D341Med (cell line): Measurements from ENCODE around the gene SS18.

Source experiments
- DNase-seq: peaks from one replicate; pipeline ENCODE4 v3.0.0; 2012; ENCODE audit warnings: low spot score

Gene SS18

DNA sequence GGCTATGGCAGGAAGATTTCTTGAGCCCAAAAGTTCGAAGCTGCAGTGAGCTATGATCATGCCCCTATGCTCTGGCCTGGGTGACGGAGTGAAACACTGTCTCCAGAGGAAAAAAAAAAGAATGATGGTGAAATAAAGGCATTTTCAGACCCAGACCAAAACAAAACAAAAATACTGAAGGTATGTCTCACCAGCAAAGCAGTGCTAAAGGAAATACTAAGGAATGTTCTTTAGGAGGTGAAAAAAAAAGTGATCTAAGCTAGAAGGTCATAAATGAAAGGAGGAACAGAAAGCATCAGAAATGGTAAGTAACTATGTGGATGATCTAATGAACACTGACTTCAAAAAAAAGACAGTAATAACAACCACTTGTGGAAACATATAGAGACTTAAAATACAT, 18.7 kb downstream of the SS18 start:
- no peak for DNase-seq

DNA sequence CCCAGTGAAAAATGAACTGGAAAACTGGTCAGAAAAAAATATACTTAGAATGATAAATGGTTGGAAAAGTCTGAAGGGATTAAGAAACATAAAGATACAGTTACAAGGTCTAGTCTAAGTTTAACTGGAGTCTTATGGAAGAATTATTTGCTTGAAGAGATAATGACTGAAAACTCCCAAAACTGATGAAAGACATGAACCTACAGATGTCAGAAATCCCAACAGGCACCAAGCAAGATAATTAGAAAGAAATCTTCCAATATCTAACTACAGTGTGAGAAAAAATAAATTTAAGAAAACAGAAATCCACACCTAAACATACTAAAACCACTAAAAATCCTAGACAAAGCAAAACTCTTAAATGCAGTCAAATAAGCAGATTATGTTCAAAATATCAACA, 19.4 kb downstream of the SS18 start:
- DNase-seq: no peak

DNA sequence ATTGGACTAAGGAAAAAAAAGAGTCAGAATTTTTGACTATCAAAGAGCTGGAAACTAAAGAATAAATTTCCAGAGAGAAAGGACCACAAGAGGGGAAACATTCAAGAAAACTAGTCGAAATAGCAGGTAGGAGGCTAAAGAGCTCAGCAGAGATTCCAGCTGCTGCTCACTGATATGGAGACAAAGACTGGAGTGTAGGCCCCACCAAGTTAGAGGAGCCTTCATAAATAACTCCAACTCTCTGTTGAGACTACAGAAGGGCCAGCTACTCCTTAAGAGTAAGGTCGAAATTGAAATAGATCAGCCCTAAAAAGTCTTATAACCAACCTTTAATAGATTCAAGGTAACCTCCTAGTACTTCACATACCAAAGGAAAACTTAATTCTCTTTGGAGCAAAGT, 31.1 kb downstream of the SS18 start:
- DNase-seq: no peak

DNA sequence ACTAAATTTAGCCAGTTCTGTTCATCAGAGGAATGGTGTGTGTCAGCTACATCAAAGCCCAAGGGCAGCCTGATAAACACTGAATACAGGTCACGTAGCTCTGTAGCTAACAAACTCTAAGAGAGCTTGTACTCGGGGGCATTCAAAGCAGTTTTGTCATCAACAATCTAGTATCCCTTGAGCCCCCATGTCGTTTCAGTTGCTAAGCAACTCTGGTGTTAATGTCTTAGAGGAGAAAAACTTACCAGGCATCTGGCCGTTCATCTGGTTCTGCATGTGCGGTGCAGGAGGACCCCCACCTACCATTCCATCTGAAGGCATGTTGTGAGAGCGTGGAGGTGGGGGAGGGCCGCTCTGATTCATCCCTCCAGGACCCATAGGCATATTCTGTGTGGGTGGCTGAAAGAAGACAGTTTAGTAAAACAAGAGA, 33.1 kb downstream of the SS18 start:
- no peak for DNase-seq

DNA sequence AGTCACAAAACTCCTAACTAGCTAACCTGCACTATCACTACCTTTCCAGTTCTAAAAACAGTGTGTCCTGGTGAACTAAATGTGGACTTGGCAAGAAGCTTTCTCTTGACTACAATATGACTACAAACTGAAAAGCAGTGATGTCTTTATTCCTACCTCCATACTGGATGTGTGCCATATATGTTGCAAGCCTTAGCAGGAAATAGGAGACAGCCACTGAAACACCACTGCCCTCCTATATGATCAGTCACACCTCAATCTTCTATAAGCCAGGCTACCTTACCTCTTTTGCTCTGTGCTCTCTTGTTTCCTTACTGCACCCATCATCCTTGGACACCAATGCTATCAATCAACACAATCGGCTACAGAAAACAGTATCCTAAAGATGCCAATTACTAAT, 34.1 kb downstream of the SS18 start:
- no peak for DNase-seq

DNA sequence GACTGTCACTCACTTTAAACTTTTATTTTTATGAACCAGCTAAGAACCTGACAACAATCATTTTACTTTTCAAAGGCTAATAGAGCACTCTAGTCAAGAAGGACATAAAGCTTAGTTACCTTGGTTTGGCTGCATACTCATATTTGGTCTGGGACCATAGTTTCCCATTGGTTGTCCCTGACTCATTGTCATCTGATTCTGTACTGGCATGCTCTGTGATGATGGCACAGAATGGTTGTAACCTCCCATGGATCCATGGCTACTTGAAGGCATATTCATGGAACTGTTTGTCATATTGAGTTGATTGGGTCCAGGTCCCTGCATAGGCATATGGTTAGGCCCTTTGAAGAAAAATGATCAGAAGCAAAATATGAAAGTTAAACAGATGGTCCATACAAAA, 37.9 kb downstream of the SS18 start:
- no peak for DNase-seq

DNA sequence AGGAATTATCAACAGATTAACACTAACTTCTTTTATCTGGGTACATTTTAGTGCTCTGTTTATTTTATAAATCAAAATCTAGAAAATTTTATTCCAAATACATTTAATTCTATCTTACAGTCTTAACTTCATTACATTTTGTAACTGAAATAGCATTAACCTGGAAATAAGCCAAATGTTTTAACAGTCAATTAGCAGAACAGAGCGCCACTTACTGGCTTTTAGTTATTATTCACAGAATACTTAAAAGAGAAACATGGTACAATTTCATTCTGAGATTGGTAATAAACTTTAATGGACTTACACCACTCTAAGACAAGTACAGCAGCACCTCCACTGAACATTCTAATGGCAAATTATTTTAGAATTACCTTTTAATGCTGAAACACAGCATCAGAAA, 38.6 kb downstream of the SS18 start:
- DNase-seq: no peak

DNA sequence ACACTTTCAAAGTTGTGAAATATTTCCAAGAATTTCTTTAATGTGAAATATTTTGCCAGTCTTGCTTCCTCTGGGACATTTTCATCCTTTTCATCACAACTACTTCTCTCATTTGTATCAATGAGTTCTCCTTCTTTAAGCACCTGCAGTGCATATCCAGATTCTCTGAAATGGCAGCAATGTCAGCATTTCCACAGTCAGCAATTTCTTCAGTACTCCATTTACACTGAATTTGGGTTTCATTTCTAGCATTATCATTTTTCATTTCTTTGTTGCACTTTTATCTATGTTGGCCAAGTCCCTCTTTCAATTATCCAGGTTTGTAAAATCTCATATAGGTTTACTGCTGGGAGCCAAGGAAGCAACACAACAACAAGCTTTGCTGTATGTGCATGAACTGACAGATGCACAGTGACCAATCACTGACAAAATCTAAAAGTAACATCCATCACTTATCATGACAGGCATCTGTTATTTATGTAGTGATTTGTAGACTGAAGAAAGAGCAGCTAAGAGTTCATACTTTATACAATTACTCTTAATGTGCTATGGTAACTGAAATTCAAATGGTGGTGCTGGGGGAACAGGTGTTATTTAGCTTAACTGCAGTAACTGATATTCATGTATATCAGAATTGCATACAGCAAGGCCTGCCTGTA, 43.9 kb downstream of the SS18 start:
- no peak for DNase-seq

DNA sequence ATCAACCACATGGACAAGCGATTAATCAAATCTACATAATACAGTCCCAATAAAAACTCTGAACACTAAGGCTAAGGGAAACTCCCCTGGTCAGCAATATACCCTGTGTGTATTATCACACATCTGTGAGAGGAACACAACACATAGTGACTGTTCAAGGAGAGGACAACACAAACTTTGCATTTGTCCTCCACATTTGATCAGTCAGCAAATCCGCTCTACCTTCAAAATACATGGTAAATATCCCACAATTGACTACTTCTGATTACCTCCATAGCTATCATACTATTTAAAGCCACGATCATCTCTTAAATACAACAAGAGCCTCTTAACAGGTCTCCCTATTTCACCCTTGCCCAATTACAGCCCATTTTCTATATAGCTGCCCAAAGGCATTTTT, 45.6 kb downstream of the SS18 start:
- no peak for DNase-seq

DNA sequence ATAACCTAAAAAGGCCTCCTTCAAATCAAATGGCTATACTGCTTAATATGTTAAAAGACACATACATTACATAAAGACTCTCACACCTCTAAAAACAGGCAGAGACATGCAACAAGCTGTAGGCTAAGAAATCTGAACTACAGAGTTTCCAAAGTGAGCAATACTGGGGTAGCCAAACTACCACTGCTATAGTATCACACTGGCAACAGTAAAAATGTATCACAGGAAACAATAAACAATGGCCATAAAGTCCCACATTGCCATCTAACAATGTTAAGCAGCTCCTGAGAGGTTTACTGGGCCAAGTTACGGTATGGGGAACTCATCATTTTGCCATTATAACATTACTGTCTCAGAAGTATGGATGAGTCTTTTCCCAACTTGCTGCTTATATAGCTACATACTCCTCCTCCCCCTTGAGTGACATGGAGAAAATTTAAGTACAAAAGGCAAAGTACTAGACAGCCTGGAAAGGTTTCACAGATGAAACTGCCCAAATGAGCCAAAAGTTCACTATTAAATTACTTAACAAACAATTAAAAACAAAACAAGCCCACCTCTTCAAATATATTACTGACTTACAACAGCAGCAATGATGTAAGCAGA, 50.3 kb downstream of the SS18 start:
- no peak for DNase-seq

DNA sequence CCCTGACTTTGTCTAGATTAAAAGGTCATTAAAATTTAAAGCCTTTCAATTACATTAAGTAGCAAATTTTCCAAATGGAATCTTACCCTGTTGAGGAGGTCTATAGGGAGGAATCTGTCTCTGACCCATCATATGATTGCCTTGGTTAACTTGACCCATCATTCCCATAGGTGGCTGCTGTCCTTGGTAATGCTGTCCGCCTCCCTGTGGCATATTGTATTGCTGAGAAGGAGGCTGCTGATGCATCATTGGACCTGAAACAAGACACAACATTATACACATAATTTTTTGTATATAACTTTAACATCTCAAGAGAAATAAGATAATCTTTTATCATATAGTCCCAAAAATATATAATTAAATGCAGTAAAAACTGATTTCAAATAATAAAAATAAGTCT, 51.2 kb downstream of the SS18 start:
- DNase-seq: no peak

DNA sequence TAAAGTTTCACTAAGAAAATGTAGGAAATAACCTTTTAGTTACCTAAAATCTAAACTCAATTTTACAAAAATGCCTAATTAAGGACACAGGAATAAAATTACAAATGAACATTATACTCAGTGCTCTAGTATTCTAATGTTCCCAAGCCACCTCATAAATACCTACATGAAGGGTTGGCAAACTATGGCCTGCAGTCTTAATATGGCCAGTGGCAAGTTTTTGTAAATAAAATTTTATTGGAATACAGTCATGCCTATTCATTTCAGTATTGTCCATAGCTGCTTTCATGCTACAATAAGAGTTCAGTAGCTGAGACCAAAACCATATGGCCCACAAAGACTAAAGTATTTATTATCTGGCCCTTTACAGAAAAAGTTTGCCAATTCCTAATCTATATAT, 53.8 kb downstream of the SS18 start:
- no peak for DNase-seq

DNA sequence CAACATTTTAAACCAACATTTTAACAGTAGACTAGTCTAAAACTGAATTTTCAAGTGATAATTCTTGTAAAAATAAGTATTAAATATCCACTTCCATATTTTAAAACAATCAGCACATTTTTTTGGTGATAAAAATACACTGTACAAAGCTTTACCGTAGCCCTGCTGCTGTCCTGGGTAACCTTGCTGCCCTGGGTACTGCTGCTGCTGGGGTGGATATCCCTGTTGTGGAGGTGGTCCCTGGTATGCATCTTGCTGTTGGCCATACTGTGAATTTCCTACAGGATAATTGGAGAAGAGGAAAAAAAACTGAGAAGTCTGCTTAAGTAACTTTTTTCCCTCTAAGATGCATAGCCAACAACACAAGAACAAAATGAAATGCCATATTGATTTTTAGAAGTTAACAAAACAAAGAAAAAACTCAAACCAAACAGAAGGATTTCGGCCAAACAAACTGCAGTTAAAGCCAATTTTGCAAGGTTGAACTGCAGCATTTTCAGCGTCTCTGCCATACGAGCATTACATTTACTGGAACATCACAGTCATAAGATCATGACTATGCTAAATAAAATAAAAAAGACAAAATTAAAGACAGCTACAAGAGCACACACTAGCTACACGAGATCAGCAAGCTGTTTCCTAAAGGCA, 55.4 kb downstream of the SS18 start:
- no peak for DNase-seq

DNA sequence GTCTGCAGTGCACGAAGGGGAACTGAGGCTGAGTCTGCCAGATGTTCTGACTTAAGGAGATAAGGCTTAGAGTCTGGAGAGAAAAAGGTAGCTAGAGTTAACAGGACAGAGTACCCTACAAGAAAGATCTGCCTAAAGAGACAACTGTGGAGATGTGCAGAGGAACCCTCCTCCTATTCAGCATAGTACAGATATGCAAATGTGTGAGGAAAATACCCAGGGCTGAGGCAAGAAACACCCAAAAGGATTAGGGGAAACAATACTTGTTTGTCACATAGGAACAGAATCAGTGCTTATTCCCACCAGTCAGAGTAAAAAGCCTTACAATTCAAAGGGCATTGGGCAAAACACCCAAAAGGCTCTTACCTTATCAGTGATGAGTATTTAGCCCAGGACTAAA, 67.8 kb downstream of the SS18 start:
- no peak for DNase-seq

DNA sequence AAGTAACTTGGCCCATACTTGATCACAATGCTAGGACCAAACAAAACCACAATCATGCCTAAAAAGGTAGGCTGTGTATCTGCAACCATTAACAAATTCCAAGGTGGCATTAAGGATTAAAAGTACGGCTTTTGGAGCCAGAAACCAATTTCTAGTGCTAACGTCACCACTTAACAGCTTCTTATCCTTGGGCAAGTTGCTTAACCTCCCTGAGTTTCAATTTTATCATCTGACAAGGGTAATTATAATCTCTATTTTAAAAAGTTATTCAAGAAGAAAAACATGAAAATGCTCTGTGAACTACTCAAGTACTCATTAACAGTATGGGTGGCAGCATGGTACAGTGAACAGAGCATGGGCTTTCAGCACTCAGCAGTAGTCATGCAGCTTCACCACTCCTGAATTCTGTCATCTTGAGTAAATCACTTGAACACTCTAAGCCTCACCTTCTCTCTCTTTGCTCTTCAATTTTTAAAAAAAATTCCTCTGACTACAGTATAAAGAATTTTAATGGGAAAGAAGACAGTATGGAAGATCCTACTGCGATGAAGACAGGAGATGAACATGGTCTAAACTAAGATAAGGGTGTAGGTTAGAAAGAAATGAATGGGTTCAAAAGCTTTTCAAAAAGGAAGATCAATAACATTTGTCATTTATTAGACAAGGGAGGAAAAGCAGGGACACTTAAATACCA, 69.2 kb downstream of the SS18 start:
- no peak for DNase-seq

DNA sequence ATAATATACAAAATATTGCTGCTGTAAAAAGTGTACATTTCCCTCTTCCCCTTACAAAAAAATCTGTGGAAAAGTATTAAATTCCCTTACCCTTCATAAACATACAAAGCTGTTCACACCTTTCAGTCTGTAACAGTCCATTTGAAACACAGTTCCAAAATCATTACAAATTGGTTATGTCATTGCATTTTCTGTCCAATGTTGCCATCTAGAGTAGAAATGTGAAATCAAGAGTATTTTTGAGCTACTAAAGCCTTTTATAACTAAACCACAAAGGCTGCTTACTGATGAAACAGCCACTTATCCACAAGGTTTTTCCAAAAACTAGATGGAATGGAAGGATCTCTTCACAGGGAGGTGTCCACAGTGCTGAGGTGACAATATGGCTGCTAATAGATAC, 72.5 kb downstream of the SS18 start:
- no peak for DNase-seq

DNA sequence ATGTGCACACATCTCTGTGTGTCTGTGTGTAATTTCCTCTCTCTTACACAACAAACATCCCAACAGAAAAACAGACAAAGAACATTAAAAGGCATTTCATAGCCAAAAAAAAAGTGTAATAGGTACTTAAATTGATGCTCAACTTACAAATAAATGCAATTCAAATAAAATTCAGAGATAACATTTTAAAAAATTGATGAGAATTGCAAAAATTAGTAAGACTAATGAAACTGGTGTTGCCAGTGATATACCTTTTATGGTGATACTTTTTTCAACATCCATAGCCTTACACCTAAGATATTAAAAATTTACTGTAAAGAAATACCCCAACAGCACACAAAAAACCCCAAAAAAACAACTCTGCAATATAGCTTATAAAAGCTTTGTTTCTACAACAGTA, 76.0 kb downstream of the SS18 start:
- DNase-seq: no peak

DNA sequence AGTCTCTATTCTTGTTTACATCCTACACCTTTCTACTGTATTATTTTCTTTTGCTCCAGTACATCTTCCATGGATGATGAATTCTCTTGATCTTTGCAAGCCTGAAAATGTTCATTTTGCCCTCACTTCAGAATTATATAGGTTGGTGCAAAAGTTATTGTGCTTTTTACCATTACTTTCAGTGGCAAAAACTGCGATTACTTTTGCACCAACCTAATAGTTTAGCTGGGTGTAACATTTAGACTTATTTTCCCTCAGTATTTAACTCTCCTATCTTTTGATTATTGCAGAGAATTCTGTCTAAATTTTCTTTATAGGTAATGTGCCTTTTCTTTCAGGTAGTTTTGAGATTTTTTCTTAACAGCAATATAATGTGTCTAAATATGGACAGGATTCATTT, 81.8 kb downstream of the SS18 start:
- no peak for DNase-seq

DNA sequence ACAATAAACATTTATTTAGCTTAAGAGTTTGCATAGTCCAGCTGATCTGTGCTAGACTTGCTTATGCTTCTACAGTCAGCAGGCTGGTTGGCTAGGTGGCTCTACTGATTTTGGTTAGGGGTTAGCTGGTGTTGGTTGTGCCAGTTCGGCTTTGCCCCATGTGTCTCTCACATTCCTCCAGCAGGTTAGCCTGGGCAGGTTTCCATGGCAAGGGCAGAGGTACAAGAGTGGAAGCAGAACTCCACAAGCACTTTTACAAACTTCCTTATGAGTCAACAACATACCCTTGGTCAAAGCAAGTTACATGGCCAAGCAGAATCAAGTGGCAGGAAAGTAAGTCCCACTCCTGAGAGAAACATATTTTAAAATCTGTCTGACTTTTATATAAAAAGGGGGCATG, 82.3 kb downstream of the SS18 start:
- DNase-seq: no peak

DNA sequence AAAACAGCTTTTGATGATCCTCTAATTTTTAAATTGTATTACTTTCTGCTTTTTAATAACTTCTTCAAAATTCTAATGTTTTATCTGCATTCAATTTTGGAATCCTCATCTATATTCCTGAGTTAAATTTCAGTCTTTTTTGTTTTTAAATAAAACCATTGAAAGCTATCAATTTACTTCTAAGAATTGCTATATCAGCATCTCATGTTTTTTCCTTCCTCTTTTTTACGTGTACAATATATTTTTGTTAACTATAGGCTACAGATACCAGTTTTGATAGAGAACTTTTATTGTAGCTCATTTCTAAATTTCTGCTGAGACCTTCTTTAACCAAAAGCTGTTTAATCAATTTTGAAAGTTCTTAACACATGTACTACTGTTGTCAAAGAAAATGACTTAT, 84.5 kb downstream of the SS18 start:
- no peak for DNase-seq

DNA sequence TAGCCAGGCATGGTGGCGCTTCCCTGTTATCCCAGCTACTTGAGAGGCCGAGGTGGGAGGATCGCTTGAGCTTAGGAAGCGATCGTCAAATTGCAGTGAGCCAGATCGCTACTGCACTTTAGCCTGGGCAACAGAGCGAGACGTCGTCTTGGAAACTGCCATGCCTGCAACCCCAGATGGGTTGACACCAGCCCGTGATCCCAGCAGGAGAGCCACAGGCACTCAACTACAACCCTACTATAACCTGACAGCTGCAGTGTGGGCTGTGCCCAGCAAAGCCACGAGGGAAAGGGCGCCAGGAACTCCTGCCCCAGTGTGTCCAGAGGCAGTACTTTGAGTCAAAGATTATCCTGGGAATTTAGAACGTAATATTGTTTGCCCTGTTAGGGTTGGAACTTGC, 85.6 kb downstream of the SS18 start:
- DNase-seq: no peak

DNA sequence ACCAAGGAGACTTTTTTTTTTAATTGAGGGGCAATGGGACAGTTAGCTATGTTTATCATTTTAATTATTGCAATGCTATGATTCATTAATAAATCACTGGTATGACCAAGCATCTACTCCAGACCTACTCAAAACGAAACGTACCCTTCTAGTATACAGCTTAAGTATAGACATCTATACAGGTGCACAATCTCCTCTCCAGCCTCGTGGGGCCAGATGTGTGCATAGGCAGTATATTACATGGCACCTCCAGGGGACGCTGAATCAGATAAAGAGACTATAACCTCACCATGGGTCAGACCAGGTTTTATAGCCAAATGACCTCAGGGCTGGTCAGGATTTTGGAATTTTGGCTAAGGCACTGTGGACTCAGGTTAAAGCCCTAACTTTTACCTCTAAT, 86.6 kb downstream of the SS18 start:
- DNase-seq: no peak

DNA sequence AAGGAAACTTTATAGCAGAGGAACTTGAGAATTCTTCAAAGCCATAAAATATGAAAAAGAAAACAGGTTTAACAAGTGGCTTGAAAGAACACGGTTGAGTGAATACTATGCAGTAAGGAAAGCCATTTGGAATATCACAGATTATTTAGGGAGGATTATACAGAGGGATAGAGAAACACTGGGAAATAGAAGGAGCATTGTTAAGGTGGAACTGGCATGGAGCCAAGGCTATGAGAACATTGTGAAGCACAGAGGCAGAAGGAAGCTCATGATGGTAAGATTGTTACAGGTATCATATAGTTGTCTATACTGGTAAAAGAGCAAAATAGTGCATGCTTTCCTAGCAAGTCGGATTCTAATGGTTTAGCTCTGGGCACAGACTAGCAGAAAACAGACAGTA, 87.1 kb downstream of the SS18 start:
- no peak for DNase-seq
